ENCODE results near the gene ARHGAP15.

DNA sequence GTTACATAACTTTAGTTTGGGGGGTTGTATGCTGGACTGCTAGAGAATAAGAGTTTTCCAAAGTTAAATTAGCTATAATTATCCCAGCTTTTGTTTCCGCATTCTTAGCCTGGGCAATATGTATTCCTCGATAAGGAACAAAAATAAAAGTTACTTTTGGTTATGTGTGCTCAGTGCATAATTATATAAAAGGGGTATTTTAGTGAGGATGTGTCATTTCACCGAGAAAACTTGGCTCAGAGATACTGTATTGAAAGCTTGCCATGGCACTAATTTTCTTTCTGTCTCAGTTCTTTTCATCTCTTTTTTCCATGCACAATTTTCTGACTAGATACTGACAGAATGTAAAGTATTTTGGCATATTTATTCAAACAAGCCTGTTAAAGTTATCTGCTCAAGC lies 28.2 kb downstream of the ARHGAP15 start:
- TF ChIP-seq MYC (IDR thresholded peaks at IDR 0.05; ENCODE audit: borderline replicate concordance, low read length) (no peak), ZC3H11A (IDR thresholded peaks at IDR 0.05) (no peak), EP300 (IDR thresholded peaks at IDR 0.05) (no peak), RNF2 (IDR thresholded peaks at IDR 0.05; ENCODE audit: borderline replicate concordance, low read depth) (no peak), KDM1A (IDR thresholded peaks at IDR 0.05; ENCODE audit: low read depth) (no peak)
- TF ChIP-seq, protein P1, sequence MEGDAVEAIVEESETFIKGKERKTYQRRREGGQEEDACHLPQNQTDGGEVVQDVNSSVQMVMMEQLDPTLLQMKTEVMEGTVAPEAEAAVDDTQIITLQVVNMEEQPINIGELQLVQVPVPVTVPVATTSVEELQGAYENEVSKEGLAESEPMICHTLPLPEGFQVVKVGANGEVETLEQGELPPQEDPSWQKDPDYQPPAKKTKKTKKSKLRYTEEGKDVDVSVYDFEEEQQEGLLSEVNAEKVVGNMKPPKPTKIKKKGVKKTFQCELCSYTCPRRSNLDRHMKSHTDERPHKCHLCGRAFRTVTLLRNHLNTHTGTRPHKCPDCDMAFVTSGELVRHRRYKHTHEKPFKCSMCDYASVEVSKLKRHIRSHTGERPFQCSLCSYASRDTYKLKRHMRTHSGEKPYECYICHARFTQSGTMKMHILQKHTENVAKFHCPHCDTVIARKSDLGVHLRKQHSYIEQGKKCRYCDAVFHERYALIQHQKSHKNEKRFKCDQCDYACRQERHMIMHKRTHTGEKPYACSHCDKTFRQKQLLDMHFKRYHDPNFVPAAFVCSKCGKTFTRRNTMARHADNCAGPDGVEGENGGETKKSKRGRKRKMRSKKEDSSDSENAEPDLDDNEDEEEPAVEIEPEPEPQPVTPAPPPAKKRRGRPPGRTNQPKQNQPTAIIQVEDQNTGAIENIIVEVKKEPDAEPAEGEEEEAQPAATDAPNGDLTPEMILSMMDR (IDR thresholded peaks at IDR 0.05) = no peak

All from A549 (cell line).